NCI-H510A (cell line): ENCODE results near the gene CDH24.

ENCODE experiments used
- DNase-seq: peaks from one replicate; lab custom pipeline; 2025; lab: John Stamatoyannopoulos, UW

Gene CDH24

DNA sequence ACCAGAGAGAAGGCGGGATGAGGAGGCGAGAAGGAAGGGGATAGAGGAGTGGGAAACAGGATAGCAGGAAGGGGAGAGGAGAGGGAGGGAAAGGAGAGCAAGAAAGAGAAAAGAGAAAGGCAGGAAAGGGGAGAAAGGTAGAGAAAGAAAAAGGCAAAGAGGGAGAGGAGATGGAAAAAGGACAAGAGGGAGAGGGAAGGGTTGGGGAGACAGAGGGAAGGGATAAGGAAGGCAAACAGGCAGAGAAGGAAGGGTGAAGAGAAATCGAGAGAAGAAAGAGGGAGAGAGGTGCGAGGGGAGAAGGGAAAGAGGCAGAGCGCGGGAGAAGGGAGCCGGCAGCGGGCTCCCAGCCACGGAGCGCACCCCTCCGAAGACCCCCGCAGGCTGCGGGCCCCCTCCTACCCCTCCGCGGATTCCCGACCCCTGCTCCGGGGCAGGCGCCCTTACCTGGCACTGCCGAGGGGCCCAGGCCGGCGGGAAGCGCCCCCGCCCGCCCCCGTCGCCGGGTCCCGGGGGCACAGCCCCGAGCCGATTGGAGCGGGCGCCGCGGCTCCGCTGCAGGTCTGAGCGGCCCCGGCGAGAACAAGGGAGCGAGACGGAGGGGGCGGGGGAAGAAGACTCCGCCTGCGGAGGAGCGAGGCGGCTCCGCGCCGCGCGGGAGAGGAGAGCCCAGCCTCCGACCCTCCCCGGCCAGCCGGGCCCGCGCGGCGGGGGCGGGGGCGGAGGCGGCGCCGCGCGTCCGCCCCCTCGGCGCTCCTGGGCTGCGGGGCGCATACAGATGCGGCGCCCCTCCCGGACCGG, at the start of gene CDH24:
TSS of gene CDH24 (minus strand) at position 565 of the 801 bp plus-strand sequence. CDS start 1,787 bp downstream, outside the sequence.
- no peak for DNase-seq

DNA sequence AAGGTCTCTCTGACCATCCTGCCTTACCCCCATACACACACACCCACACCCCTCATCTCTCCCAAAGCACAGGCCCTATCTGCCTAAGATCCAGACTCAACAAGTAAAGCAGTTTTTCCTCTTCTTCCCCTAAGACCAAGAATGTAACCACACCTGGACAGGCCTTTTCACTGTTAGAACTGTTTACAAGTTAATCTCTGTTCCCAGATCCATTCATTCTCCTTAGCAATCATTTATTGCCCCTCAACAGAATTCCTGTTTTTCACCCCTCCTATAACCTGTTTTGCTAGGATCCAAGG, 49.4 kb upstream of the CDH24 start:
- no peak for DNase-seq

- no peak for DNase-seq
Measured at GRCh38 chr14:23105348-23105824, 48.1 kb upstream of the CDH24 start.

DNA sequence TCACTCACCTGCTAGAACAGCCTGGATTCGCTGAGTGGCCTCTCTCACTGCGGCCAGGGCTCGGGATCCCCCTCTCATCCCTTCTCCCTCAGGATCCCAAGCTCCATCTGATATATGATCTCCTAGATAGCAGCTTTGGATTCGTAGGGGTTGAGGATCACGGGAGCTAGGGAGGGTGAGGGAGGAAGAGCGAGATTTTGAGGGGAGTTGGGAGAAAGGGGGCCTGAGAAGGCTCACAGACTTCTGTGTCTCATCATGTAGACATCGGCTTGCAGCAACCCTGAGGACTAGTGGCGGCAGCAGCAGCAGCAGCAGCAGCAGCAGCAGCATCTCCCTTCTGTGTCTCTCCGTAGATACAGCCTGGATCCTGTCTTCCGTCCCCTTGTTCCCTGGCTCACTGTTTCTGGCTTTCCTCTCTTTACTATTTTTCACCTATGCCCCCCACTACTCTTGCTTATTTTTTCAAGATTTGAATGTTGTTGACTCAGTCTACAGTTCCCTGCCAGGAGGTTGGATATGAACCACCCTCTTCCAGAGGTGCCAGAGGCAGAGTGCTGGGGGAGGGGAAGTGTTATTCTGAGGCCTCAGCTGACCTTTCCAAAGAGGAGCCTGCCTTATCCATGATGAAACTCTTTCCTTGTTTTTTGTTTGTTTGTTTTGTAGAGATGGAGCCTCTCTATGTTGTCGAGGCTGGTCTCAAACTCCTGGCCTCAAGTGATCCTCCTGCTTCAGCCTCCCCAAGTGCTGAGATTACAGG, 47.4 kb upstream of the CDH24 start, which contains the start of gene CIROP:
TSS of gene CIROP (minus strand) at position 399 of the 757 bp plus-strand sequence. CDS start at position 330, 69 bp downstream.
- DNase-seq, result no peak

DNA sequence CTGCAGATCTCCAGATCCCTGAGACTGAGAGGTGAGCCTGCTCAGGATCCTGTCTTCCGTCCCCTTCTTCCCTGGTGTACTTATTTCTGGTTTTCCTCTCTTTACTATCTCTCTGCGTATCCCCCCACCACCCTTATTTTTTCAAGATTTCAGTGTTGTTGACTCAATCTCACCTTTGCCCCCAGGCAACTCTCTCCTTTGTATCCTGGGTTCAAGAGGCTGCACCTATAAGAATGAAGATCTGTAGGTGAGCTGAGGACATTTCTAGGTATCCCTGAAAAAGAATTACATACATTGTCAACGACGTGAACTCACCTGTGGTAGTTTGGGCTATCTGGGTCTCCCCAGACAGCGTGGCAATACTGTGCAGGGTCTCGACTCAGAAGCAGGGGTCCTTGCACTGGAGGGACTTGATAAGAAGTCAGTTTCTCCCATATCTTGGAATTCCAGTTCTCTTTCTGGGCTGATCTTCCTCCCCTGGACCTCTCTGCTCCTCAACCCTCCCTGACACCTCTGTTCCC, 46.8 kb upstream of the CDH24 start:
- DNase-seq, result no peak

DNA sequence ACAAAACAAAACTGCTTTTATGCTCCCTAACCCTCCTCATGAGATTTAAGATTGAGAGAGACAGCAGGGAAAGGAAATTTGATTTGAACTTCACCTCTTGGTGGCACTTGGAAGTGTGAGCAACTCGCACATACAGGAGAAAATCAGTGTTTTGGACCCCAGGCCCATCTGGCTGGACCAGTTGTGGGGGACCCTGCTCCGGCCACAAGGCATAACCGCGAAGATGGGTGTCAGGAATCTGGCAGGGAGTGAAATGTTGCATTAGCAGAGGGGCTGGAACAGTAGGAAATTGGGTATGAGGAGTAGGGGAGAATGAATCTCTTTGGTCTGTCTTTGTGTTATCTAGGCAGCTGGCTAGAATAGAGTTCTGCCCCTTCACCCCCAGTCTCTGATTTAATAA, 46.3 kb upstream of the CDH24 start:
- no peak for DNase-seq

- no peak for DNase-seq
Measured at GRCh38 chr14:23102801-23103200, 45.5 kb upstream of the CDH24 start.

GRCh38 chr14:23101986-23102625, 44.8 kb upstream of the CDH24 start:
- no peak for DNase-seq

DNA sequence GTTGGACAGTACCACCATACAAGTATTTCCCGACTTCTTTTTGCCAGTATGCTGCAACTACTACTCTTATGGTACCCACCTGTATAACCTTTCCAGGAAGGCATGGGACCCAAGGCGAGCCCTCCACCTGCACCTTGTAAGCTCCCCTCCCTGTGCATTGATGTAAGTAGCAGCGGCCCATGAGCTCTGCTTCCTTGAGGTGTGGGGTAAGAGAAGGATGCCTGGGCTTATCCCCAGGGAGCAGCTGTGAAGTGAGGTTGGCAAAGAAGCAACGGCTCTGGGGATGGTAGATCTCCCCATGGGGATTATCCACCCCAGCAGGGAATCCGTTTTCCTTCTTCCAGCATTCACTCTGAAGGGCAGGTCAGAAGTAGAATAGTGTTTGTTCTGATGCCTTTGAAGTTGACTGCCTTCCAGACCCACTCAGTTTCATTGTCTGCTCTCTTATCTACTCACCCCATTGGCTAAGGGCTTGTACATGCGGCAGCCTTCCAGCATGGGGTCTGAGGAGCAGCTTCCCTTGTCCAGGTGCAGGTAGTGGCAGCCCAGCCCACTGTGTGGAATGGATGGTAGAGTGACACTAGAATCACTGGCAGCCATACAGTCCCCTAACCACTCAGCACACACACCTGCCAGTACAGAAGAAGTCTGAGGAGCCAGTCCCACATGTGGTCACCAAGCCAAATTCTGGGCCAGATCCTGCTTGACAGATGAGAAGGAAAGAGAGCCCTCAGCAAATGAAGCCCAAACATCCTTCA, 44.1 kb upstream of the CDH24 start:
- no peak for DNase-seq

DNA sequence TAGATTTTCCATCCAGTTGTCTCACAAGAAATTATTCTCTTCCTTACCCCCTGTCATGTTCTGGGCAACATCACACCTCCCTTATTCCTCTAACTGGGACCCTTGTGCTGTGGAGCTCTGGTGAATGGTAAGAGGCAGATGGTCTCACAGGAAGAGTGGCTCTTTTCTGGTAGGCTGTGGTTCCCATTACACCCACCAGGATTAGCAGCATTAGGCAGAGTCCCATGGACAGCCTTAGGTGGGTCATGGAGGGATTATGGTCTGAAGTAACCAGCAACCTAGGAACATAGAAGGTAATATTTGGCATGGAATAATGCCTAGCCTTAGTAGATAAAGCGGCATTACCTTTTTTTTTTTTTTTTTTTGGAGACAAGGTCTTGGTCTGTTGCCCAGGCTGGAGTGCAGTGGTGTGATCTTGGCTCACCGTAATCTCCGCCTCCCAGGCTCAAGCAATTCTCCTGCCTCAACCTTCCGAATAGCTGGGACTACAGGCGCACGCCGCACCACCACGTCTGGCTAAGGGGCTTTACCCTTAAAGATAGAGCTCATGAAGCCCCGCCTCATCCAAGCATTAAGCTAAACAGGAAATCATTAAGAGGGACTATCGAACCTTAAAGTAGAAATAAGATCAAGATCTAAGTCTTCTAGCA, 42.0 kb upstream of the CDH24 start:
- DNase-seq, result no peak

- DNase-seq, result no peak
Measured at GRCh38 chr14:23097786-23098185, 40.5 kb upstream of the CDH24 start.

- DNase-seq, result no peak
Measured at GRCh38 chr14:23095196-23096108, 38.1 kb upstream of the CDH24 start, which contains the start of gene C14orf119. TSS of gene C14orf119 (plus strand) at chr14:23095505. CDS start at chr14:23097659, 2,154 bp downstream.

GRCh38 chr14:23094666-23095195, 37.4 kb upstream of the CDH24 start, which contains the start of gene ACIN1:
TSS of gene ACIN1 (minus strand) at chr14:23095136. CDS start at chr14:23095112, 24 bp downstream.
- no peak for DNase-seq

DNA sequence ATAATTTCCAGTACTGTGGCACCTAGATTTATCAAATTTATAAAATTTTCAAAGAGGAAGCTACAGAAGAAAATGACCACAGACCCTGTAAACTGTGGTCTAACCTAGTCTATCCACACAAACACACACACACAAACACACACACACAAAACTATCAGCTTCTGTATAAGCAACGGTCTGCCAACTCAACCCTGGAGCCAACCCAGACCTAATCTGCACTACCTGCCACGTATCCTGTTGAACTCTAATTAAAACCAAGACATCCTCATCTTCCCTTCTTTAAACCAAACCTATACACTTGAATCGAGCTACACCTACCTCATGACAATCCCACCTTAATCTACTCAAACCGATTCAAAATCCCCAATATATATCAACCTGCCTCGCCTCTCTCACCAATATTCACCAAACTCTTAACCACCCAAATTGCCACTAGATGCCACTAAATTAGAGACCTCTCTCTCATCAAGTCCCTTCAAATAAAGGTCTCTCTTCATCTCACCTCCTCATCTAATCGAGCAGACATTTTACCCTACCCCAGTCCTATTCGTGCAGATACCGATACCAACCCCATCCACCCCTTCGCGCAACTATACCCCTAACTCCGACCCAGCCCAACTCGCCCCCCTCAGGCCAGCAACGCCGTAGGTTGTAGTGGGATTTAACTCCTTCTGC, 36.8 kb upstream of the CDH24 start:
- DNase-seq, result no peak

GRCh38 chr14:23093526-23093925, 36.2 kb upstream of the CDH24 start:
- no peak for DNase-seq

- DNase-seq, result no peak
Measured at GRCh38 chr14:23093104-23093503, 35.8 kb upstream of the CDH24 start.

DNA sequence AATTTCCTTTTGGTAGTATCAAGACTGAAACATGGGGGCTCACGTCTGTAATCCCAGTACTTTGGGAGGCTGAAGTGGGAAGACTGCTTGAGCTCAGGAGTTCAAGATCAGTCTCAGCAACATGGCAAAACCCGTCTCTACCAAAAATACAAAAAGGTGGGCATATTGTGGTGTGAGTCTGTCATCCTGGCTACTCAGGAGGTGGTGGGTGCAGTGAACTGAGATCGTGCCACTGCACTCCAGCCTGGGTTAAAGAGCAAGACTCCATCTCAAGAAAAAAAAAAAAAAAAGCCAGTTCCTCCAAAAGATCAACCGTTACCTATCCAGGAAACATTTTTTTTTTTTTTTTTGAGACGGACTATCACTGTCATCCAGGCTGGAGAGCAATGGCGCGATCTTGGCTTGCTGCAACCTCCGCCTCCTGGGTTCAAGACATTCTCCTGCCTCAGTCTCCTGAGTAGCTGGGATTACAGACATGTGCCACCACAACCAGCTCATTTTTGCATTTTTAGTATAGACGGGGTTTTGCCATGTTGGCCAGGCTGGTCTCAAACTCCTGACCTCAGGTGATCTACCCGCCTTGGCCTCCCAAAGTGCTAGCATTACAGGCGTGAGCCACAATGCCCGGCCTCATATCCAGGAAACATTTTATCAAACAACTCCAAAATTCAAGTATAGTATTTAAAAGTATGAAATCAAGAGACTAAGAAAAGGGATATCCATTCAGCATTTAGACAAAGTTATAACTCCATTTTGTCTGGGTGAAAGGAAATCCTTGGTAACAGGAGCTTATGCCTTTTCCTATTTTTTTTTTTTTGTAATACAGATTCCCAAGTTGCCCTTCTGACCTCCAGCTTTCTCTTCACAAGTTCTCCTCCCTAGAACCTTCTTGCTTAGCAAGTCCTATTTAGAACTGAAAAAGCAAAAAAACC, 34.2 kb upstream of the CDH24 start:
- no peak for DNase-seq

DNA sequence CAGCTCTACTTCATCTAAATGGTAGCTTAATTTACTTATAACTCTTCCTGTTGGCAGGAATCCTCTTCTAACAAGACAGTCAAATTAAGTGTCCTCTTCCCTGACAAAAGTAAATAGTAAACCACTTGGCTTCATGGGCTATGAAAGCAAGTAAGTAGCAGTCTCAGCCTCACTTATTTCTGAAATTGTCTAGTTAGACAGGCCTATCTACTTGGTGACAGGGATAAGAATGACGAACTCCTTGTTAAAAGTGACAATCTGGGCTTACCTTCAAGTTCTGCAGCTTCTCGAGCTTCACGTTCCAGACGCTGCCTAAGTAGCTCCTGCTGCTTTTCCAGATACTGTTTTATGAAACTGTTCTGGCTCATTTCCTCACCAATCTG, 32.9 kb upstream of the CDH24 start:
- DNase-seq, result no peak
